NT2/D1 (cell line): ENCODE data around the gene METTL26.

Experiments
- SUZ12 ChIP-seq: IDR thresholded peaks from 2 replicates; pipeline ENCODE4 v1.6.1; 2011; ENCODE audit not compliant: insufficient read length, insufficient read depth; ENCODE audit errors: extremely low read depth
- YY1 ChIP-seq: IDR thresholded peaks from 2 replicates; pipeline ENCODE4 v1.6.1; 2011; ENCODE audit not compliant: insufficient read length, insufficient read depth

DNA sequence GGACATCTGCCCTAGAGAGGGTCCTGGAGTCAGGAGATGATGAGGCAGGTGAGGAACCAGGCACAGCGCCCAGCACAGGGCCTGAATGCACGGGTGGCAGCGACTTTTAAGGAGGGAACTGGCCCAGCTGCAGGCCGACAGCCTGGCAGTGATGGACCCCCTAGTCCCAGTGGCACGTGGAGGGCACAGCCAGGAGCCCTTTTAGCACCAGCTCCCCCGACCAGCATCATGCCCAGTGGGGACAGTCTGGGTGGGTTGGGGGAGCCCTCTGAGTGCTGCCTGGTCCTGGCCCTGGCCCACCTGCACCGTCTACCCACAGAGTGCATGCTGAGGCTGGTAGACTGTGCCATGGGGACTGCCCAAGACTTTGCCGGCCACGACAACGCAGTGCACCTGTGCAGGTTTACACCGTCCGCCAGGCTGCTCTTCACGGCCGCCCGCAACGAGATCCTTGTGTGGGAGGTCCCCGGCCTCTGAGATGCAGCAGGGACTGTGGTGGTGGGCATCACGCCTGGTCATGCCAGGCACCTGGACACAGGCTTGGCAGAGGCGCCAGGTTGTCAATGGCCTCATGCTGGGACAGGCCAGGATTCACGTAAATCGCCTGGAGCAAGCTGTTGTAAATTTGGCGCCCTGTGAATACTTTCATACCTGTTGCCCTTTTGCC lies 31.1 kb upstream of the METTL26 start:
- TF ChIP-seq SUZ12 (no peak), YY1 (no peak)
